WTC11 (cell line): ENCODE measurements around the gene ZNF451. TPM values are rescaled to one million over a fixed set of nuclear protein-coding genes. Genes with fewer than 3 reads are reported as not detected.
A peak's percentile ranks its signal among the peaks of the same experiment; 100 is the strongest.

Experiments
- ATAC-seq: fragments of 200-7000 bp; cut with Tn5 transposase; 2 replicates; pipeline ENCODE4 v1.10.0; 2021; ENCODE audit warnings: mild to moderate bottlenecking, moderate library complexity
- CTCF ChIA-PET: fragments of 300-600 bp; sonication (Branson Sonifier 250); formaldehyde crosslinking; loops from one replicate; lab custom pipeline; 2021; ENCODE audit warnings: antibody characterized with exemption; lab: Charles Lee
- POLR2A ChIA-PET: fragments of 350-600 bp; sonication (Branson Sonifier 250); formaldehyde crosslinking; loops from one replicate; lab custom pipeline; 2021; ENCODE audit warnings: antibody characterized with exemption; lab: Charles Lee
- DNase-seq: peaks from one replicate; pipeline ENCODE4 v3.0.0; 2021; ENCODE audit warnings: low spot score
- H3K27ac Mint-ChIP-seq: 2 replicates; pipeline ENCODE4 v1.8.0; 2021; ENCODE audit warnings: mixed read lengths
- H3K27me3 Mint-ChIP-seq: 2 replicates; pipeline ENCODE4 v1.8.0; 2021; ENCODE audit warnings: low read depth, mild to moderate bottlenecking, moderate library complexity, mixed read lengths
- H3K36me3 Mint-ChIP-seq: 2 replicates; pipeline ENCODE4 v1.8.0; 2021; ENCODE audit warnings: mixed read lengths
- H3K4me1 Mint-ChIP-seq: 2 replicates; pipeline ENCODE4 v1.8.0; 2022; ENCODE audit warnings: mixed read lengths
- H3K4me3 Mint-ChIP-seq: 2 replicates; pipeline ENCODE4 v1.8.0; 2021; ENCODE audit warnings: mild to moderate bottlenecking, moderate library complexity, mixed read lengths
- H3K9me3 Mint-ChIP-seq: 2 replicates; pipeline ENCODE4 v1.8.0; 2021; ENCODE audit warnings: mixed read lengths
- ATF6 ChIP-seq: sonication (generic); formaldehyde crosslinking; IDR thresholded peaks from 2 replicates; pipeline ENCODE4 v1.8.1; 2023; ENCODE audit warnings: mild to moderate bottlenecking, missing genetic modification reagents
- CDX4 ChIP-seq: fragments of 250-450 bp; sonication (Bioruptor Pico); IDR thresholded peaks from 2 replicates; pipeline ENCODE4 v1.9.0; 2021; ENCODE audit warnings: moderate library complexity, mild to moderate bottlenecking, inconsistent platforms, borderline replicate concordance
- CREB1 ChIP-seq: sonication (generic); formaldehyde crosslinking; IDR thresholded peaks from 2 replicates; pipeline ENCODE4 v1.8.0; 2023; ENCODE audit warnings: mild to moderate bottlenecking, missing genetic modification reagents
- E2F1 ChIP-seq: sonication (generic); formaldehyde crosslinking; IDR thresholded peaks from 2 replicates; pipeline ENCODE4 v1.8.0; 2022; ENCODE audit warnings: mild to moderate bottlenecking, missing genetic modification reagents
- E2F4 ChIP-seq: sonication (generic); formaldehyde crosslinking; IDR thresholded peaks from 2 replicates; pipeline ENCODE4 v1.8.1; 2022; ENCODE audit warnings: low read depth, mild to moderate bottlenecking, moderate library complexity, missing genetic modification reagents, borderline replicate concordance
- ELF4 ChIP-seq: sonication (generic); formaldehyde crosslinking; IDR thresholded peaks from 2 replicates; pipeline ENCODE4 v1.8.1; 2022; ENCODE audit warnings: low read depth, mild to moderate bottlenecking, moderate library complexity, missing genetic modification reagents
- FOXK1 ChIP-seq: sonication (generic); formaldehyde crosslinking; IDR thresholded peaks from 2 replicates; pipeline ENCODE4 v1.8.0; 2022; ENCODE audit warnings: mild to moderate bottlenecking, moderate library complexity, missing genetic modification reagents
- GABPB1 ChIP-seq: sonication (generic); formaldehyde crosslinking; IDR thresholded peaks from 2 replicates; pipeline ENCODE4 v1.8.1; 2023; ENCODE audit warnings: mild to moderate bottlenecking, missing genetic modification reagents
- HMGA2 ChIP-seq: fragments of 250-450 bp; sonication (Bioruptor Pico); IDR thresholded peaks from 2 replicates; pipeline ENCODE4 v1.4.0; 2021; ENCODE audit warnings: mild to moderate bottlenecking, moderate library complexity
- IRF2 ChIP-seq: sonication (generic); formaldehyde crosslinking; IDR thresholded peaks from 2 replicates; pipeline ENCODE4 v1.8.0; 2022; ENCODE audit warnings: low read depth, missing genetic modification reagents, borderline replicate concordance
- MXD4 ChIP-seq: fragments of 250-450 bp; sonication (Bioruptor Pico); IDR thresholded peaks from 2 replicates; pipeline ENCODE4 v1.8.0; 2021; ENCODE audit warnings: mild to moderate bottlenecking, moderate library complexity, borderline replicate concordance
- NFATC4 ChIP-seq: fragments of 250-450 bp; sonication (Bioruptor Pico); IDR thresholded peaks from 2 replicates; pipeline ENCODE4 v1.9.0; 2021; ENCODE audit warnings: mild to moderate bottlenecking
- NFYB ChIP-seq: sonication (generic); formaldehyde crosslinking; conservative IDR thresholded peaks from 2 replicates; pipeline ENCODE4 v1.8.0; 2022; ENCODE audit warnings: low read depth, missing genetic modification reagents
- NR2C2 ChIP-seq: sonication (generic); formaldehyde crosslinking; IDR thresholded peaks from 2 replicates; pipeline ENCODE4 v1.8.0; 2022; ENCODE audit warnings: mild to moderate bottlenecking, missing genetic modification reagents
- NR3C1 ChIP-seq: sonication (generic); formaldehyde crosslinking; conservative IDR thresholded peaks from 2 replicates; pipeline ENCODE4 v1.8.1; 2023; ENCODE audit warnings: low read depth, mild to moderate bottlenecking, missing genetic modification reagents
- SMAD3 ChIP-seq: sonication (generic); formaldehyde crosslinking; IDR thresholded peaks from 2 replicates; pipeline ENCODE4 v1.8.0; 2022; ENCODE audit warnings: missing genetic modification reagents, mild to moderate bottlenecking, borderline replicate concordance
- SMAD4 ChIP-seq: sonication (generic); formaldehyde crosslinking; IDR thresholded peaks from 2 replicates; pipeline ENCODE4 v1.8.0; 2022; ENCODE audit warnings: mild to moderate bottlenecking, missing genetic modification reagents
- SP1 ChIP-seq: sonication (generic); formaldehyde crosslinking; conservative IDR thresholded peaks from 2 replicates; pipeline ENCODE4 v1.8.1; 2022; ENCODE audit warnings: missing genetic modification reagents
- TEAD1 ChIP-seq: sonication (generic); formaldehyde crosslinking; IDR thresholded peaks from 2 replicates; pipeline ENCODE4 v1.8.0; 2022; ENCODE audit warnings: mild to moderate bottlenecking, missing genetic modification reagents
- ZNF317 ChIP-seq: sonication (generic); formaldehyde crosslinking; IDR thresholded peaks from 2 replicates; pipeline ENCODE4 v1.8.1; 2023; ENCODE audit warnings: low read depth, mild to moderate bottlenecking, moderate library complexity, missing genetic modification reagents, borderline replicate concordance
- ZNF423 ChIP-seq: fragments of 250-450 bp; sonication (Bioruptor Pico); IDR thresholded peaks from 2 replicates; pipeline ENCODE4 v2.1.2; 2022; ENCODE audit warnings: mild to moderate bottlenecking, moderate library complexity
- ZNF532 ChIP-seq: fragments of 250-450 bp; sonication (Bioruptor Pico); IDR thresholded peaks from 2 replicates; pipeline ENCODE4 v1.9.0; 2021; ENCODE audit warnings: mild to moderate bottlenecking, borderline replicate concordance
- ZSCAN18 ChIP-seq: fragments of 250-450 bp; sonication (Bioruptor Pico); IDR thresholded peaks from 2 replicates; pipeline ENCODE4 v2.1.2; 2022; ENCODE audit warnings: mild to moderate bottlenecking, moderate library complexity
- total RNA-seq: library from RNA; stranded (reverse); gene quantifications from 3 replicates; pipeline ENCODE4 v1.2.3, GENCODE V29; 2021

ZNF451 gene
- total RNA-seq, 1 experiment from 2014 or later = 55.4 TPM

- no peak overlapping the region for H3K27ac Mint-ChIP-seq
- H3K27me3 Mint-ChIP-seq = peaks cover 85% of the 10 kb centered on the region
- H3K9me3 Mint-ChIP-seq = peaks cover 5% of the 10 kb centered on the region
- CTCF ChIA-PET = interaction anchor here (0.6 kb wide), 1 partner anchor 121 kb away, joined by 5 read pairs; no protein-coding TSS in a partner anchor
- ATAC-seq (no peak), DNase-seq (no peak)
- TF ChIP-seq NFYB (no peak), CDX4 (CRISPR knock-in tag) (no peak), HMGA2 (CRISPR knock-in tag) (no peak), E2F1 (CRISPR knock-in tag) (no peak), SMAD4 (CRISPR knock-in tag) (no peak), ZNF317 (CRISPR knock-in tag) (no peak), CREB1 (CRISPR knock-in tag) (no peak), NR2C2 (CRISPR knock-in tag) (no peak), E2F4 (CRISPR knock-in tag) (no peak), GABPB1 (no peak), ZSCAN18 (CRISPR knock-in tag) (no peak), IRF2 (CRISPR knock-in tag) (no peak), ATF6 (CRISPR knock-in tag) (no peak), ELF4 (no peak), ZNF423 (CRISPR knock-in tag) (no peak)
- TF ChIP-seq, all 79 proteins: peak for 0
- Mint-ChIP-seq H3K36me3 (no peaks in the 10 kb centered on the region; the same call in 1 of the 2 replicates), H3K4me1 (peaks cover 33% of the 10 kb centered on the region), H3K4me3 (no peak overlapping the region; the same call in 1 of the 2 replicates)
- POLR2A ChIA-PET = no interaction called here
These were observed 20.8 kb upstream of the ZNF451 start for GRCh38 chr6:57069228-57069627.

- ChIA-PET POLR2A (no interaction called here), CTCF (interaction anchor here (0.6 kb wide), 1 partner anchor 120 kb away, joined by 5 read pairs; no protein-coding TSS in a partner anchor)
- no peak overlapping the region for H3K27ac Mint-ChIP-seq
- H3K36me3 Mint-ChIP-seq = no peaks in the 10 kb centered on the region; the same call in 1 of the 2 replicates
- H3K27me3 Mint-ChIP-seq = peaks cover 92% of the 10 kb centered on the region
- peak; percentile 76 for ATAC-seq
- H3K4me3 Mint-ChIP-seq = 0 out of 2 replicates have a peak overlapping the region, but pooled peaks have one; percentile 13
- H3K9me3 Mint-ChIP-seq = peaks cover 6% of the 10 kb centered on the region
- peak; percentile 21 for DNase-seq
- H3K4me1 Mint-ChIP-seq = peaks cover 33% of the 10 kb centered on the region
- TF ChIP-seq FOXK1 (CRISPR knock-in tag) (no peak), SP1 (CRISPR knock-in tag) (no peak), ZNF532 (CRISPR knock-in tag) (no peak), NFATC4 (CRISPR knock-in tag) (no peak), SMAD3 (CRISPR knock-in tag) (no peak), NR3C1 (no peak), TEAD1 (CRISPR knock-in tag) (no peak), MXD4 (CRISPR knock-in tag) (no peak)
These were observed 20.1 kb upstream of the ZNF451 start for GRCh38 chr6:57069920-57070331.
